NCI-H187 treated with DMSO at 0.1 percent for 48 hours (cell line): ENCODE data around the gene LGALS1.
A peak's percentile ranks its signal among the peaks of the same experiment; 100 is the strongest.
"Not testable (repeated sequence)": the region's sequence is repeated elsewhere in the genome, so short reads cannot be mapped to it uniquely, and the experiment has no call there.

ENCODE experiments used
- DNase-seq: peaks from one replicate; lab custom pipeline; 2025; lab: John Stamatoyannopoulos, UW

LGALS1 gene

GRCh38 chr22:37639070-37639760 is 36.2 kb upstream of the LGALS1 start, which contains the start of gene SH3BP1:
Gene SH3BP1 (plus strand): TSS chr22:37639669. CDS start chr22:37639788, 119 bp downstream.
- no peak for DNase-seq

DNA sequence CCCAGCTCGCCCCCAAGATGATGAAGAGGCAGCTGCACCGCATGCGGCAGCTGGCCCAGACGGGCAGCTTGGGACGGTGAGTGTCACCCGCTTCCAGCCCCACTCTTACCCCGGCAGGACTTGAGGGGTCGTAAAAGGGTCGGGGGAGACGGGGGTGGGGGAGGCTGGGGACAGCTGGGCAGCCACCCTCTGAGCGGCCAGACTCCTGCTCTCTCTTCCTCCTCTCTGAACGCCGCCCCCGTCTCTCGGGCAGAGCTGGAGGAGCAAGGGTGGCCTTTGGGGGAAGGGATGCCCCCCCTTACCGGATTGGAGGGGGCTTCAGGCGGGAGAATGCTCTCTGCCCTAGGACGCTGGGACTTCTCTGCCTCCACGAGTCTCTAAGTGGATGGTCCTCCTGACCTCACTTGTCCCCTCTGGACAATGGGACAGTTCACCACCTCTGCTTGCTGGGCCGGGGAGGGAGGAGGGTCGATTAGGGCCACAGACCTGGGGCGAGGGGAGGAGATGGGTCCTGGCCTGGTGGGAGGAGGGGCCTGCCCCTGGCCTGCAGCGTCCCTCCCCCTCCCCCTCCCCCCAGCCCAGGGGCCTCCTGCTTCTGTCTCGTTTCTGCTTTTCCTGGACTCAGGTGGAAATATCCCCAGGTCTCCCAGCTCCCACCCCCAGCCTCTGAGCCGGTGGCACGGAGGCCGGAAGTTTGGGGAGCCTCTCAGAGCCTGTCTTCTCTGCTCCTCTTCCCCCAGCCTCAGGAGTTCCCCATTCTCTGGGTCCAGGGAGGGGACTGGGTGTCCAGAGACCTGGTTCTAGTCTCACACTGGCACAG is 35.5 kb upstream of the LGALS1 start:
- no peak for DNase-seq

GRCh38 chr22:37640591-37641560 is 34.6 kb upstream of the LGALS1 start:
- DNase-seq: no peak

GRCh38 chr22:37641561-37641949 is 33.9 kb upstream of the LGALS1 start:
- DNase-seq: no peak

DNA sequence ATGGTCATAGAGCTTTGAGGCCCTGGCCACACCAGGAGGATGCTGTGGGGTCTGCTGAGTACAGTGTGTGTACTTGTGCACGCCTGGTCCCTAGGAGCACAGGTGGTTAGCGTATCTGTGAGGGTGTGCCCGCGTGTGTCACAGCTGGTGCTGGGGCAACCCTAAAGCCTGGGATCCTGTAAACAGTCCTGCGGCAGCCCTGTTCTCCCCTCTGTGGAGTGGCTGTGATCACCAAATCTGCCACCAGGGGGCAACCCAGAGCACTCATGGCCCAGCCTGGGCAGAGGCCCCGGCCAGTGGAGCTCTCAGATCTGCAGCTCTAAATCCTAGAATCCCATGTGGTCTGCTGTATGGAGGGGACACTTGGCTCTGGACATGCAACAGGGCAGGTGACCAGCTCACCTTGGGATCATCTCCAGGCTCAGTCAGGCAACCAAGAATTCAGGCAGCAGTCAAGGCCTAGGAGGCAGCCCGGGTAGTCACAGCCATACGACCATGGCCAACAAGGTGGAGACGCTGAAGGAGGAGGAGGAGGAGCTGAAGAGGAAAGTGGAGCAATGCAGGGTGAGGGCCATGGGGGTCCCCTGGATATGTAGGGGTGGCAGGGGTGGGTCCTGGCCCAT is 32.1 kb upstream of the LGALS1 start:
- no peak for DNase-seq

- no peak for DNase-seq
These were observed 28.1 kb upstream of the LGALS1 start for GRCh38 chr22:37647317-37647716.

DNA sequence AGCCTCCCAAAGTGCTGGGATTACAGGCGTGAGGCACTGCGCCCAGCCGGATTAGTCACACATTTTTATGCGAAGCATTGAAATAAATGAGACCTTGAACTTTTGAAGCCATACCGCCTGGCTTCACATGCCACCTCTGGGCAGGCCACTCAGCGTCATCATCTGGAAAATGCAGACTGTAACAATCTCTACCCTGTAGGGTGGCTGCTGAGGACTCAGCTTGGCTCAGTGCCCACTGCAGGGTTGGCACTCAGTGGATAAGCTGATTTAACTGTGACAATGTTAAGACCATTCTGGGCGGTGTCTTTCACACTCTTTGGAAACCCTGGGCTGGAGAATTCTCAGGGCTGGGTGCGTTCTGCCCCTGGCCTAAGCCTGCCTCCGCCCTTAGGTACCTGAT is 27.5 kb upstream of the LGALS1 start:
- no peak for DNase-seq

- DNase-seq: no peak
These were observed 24.8 kb upstream of the LGALS1 start for GRCh38 chr22:37650463-37651136.

DNA sequence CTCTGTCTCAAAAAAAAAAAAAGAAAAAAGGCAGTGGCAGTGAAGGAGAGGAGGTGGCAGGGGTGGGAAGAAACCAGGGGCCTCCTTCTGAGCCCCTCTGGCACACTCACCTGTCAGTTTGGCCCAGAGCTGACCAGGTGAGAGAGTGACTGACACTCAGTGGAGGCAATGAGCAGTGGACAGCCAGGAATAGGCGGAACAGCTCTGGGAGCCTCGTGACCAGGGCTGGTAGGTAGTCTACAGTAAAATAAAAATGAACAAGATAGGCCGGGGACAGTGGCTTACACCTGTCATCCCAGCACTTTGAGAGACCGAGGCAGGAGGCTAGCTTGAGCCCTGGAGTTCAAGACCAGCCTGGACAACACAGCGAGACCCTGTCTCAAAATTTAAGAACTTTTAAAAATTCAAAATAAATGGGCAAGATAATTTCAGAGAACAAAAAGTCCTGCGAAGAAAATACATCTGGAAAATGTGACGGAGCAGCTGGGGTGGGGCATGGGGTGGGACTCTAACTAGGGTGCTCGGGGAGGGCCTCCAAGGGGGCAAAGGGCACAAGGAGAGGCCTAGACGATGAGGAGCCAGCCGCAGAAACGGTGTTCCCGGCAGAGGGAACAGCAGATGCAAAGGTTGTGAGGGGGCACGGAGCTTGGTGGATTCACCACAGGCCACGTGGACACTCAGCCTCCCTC is 20.7 kb upstream of the LGALS1 start:
- DNase-seq: no peak

- no peak for DNase-seq
These were observed 20.2 kb upstream of the LGALS1 start for GRCh38 chr22:37655252-37655563.

GRCh38 chr22:37656583-37656982 is 18.9 kb upstream of the LGALS1 start:
- DNase-seq: not testable (repeated sequence)

- DNase-seq: no peak
These were observed 17.8 kb upstream of the LGALS1 start for GRCh38 chr22:37657590-37658132.

DNA sequence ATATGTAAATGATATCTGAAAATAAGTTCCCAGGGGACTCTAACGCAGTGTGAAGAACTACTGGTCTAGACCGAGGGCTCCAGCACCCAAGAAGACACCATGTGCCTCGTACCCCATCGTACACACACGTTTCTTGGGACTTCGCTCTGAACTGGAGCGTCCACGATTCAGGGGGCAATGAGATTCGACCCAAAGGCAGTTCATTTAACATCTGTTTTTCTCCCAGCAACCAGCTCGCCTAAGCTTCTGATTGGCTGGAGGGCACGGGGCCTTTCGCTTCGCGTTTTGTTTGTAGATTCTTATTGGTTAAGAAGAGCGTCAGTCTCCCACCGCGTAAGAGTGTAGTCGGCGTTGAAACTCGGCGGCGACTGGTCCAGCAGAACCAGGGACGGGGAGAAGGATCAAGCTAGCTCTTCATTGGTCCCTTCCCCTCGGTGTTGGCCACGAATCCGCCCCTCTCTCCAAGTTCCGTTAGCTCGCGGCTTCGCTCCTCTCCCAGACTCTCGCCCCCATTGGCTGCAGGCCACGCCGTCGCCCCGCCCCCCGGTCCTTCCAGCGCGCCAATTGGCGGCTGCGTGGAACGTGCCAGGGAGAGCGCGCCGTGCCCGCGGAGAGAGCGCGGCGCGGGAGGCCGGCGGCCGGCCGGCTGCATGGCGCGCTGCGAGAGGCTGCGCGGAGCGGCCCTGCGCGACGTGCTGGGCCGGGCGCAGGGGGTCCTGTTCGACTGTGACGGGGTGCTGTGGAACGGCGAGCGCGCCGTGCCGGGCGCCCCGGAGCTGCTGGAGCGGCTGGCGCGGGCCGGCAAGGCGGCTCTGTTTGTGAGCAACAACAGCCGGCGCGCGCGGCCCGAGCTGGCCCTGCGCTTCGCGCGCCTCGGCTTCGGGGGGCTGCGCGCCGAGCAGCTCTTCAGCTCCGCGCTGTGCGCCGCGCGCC is 17.0 kb upstream of the LGALS1 start, which contains the start of gene PDXP:
Gene PDXP, plus strand, starts transcription at position 591 of the 933 bp plus-strand sequence. Its CDS starts 60 bp downstream, at position 651.
- DNase-seq: peak; percentile 94

DNA sequence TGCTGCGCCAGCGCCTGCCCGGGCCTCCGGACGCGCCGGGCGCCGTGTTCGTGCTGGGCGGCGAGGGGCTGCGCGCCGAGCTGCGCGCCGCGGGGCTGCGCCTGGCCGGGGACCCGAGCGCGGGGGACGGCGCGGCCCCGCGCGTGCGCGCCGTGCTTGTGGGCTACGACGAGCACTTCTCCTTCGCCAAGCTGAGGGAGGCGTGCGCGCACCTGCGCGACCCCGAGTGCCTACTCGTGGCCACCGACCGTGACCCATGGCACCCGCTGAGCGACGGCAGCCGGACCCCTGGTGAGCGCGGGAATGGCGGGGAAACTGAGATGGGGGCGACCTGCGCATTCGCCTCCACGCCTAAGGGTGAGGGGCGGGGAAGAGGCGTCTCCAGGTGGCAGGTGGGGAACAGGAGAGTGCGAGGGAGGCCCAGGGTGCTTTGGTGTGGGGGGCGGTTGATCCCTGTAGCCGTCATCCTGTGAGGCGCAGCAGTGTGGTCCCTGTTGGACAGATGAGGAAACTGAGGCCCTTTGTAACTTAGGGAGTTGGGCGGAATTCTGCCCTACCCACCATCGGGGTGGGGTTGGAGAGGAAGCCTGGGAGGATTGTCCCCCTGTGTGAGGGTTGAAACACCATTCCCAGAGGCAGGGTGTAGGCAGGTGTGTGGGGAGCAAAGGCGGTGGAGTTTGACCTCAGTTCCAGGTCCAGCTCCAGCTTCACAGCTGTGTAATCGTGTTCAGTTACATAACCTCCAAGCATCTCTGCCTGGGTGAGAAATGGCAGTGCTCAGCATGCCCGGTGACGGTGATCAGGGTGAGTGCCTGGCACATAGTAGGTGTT is 16.2 kb upstream of the LGALS1 start:
- no peak for DNase-seq

GRCh38 chr22:37659897-37660708 is 15.3 kb upstream of the LGALS1 start:
- DNase-seq: no peak

DNA sequence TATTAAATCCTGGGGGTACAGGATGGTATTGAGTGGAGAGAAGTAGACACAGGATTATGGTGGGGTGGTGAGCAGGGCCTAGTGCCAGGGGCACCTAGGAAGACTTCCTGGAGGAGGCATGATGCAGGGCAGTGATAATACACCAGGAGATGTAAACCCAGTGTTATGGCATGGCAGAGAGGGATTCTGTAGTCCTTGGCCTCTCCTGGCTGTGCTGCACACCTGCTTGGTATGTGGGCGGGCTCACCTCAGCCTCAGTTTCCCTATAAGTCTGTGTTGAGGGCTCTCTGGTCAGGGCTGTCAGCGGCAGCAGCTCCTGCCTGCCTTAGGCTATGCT is 14.8 kb upstream of the LGALS1 start:
- no peak for DNase-seq

DNA sequence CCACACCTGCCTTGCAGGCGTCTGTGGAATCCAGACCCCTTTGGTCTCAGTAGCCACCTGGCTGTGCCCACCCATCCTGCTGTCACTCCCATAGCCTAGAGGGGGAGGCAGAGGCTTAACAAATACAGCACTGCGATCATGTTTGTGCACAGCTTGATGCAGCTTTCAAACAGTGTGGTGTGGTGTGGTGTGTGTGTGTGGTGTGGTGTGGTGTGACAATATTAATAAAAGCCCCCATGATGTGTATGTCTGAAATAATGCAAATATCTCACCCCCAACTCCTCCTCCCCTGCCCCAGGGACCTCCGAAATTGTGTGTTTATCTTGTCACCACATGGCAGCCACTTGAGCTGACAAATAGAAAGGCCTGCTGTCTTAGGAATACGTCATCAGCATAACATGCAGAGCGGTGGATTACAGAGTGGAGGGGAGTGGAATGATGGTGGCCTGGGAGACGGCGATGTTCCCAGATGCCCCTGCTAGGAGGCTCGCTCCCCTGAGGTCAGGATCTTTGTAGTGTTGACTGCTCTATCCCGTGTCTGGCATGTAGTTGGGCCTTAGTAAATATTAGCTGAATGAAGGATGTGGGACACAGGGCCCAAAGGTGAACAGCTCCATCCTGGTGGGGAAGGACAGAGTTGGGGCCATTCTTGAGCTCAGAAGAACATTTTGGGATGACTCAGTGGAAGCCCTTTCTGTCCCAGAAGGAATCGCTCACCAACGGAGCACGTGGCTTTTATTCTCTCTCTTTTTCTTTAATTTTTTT is 14.1 kb upstream of the LGALS1 start:
- no peak for DNase-seq
